GM12878 (cell line): ENCODE data around the gene MVB12B. TPM values are rescaled to one million over a fixed set of nuclear protein-coding genes. Genes with fewer than 3 reads are reported as not detected.

Experiments
- BMI1 ChIP-seq: fragments of 450-650 bp; IDR thresholded peaks from 2 replicates; pipeline ENCODE4 v1.6.1; 2016; ENCODE audit warnings: mild to moderate bottlenecking, moderate library complexity, borderline replicate concordance
- CBX5 ChIP-seq: sonication (generic); IDR thresholded peaks from 2 replicates; pipeline ENCODE4 v1.6.1; 2016; ENCODE audit warnings: low read depth, moderate library complexity, mild to moderate bottlenecking, inconsistent platforms
- E4F1 ChIP-seq: fragments of 450-650 bp; IDR thresholded peaks from 2 replicates; pipeline ENCODE4 v1.6.1; 2018; ENCODE audit warnings: borderline replicate concordance, mild to moderate bottlenecking; ENCODE audit not compliant: partially characterized antibody
- FOXK2 ChIP-seq: fragments of 450-650 bp; IDR thresholded peaks from 2 replicates; pipeline ENCODE4 v1.6.1; 2017; ENCODE audit warnings: mild to moderate bottlenecking, moderate library complexity
- SKIL ChIP-seq: fragments of 450-650 bp; IDR thresholded peaks from 2 replicates; pipeline ENCODE4 v1.6.1; 2017; ENCODE audit warnings: mild to moderate bottlenecking, low read depth, inconsistent platforms; ENCODE audit not compliant: poor library complexity, severe bottlenecking
- polyA plus RNA-seq, 11 experiments: library from polyadenylated mRNA; depleted of rRNA in 4 of 11; unstranded in 6 of 11; stranded (reverse) in 5 of 11; fragments of >200 nt; fragmentation: Nextera tagmentation in 4 of 11; fragmentation: Illumina TruSeq in 1 of 11; extraction: Ambion mirVana in 4 of 11; extraction: Trizol in 1 of 11; gene quantifications; 1 replicate in 1 of 11; 2 replicates in 10 of 11; pipeline versions ENCODE4 v1.2.1 to v1.2.3, GENCODE V29; 2011 to 2016; ENCODE audit warnings: inconsistent platforms in 2 of 11, missing spikeins in 2 of 11, low read depth in 1 of 11
- total RNA-seq, 4 experiments: library from RNA; depleted of rRNA in 3 of 4; stranded (reverse); fragments of >200 nt in 3 of 4; fragmentation: Illumina TruSeq in 1 of 4; extraction: Trizol in 1 of 4; gene quantifications; 2 replicates each; pipeline versions ENCODE4 v1.2.1 to v1.2.3, GENCODE V29; 2013 to 2021

The MVB12B gene
- total and polyA plus RNA-seq, 10 of the 15 experiments (the other 5 are each of a cell fraction or from before 2014, with no cell fraction given): 0.08 TPM; not detected in 9

GRCh38 chr9:126499911-126500599 is 173.4 kb downstream of the MVB12B start (continued):
- TF ChIP-seq BMI1: no peak
- no peak for TF ChIP-seq CBX5
- no peak for TF ChIP-seq FOXK2
- no peak for TF ChIP-seq E4F1
- TF ChIP-seq SKIL: no peak
